GM12864 (cell line): ENCODE measurements around the gene TSPAN5.

ENCODE experiments used
- DNase-seq: peaks from one replicate; pipeline ENCODE4 v3.0.0-alpha.2; 2011; ENCODE audit warnings: low read depth
- H3K4me3 ChIP-seq: 2 replicates; pipeline ENCODE4 v1.5.1; 2011; ENCODE audit warnings: mild to moderate bottlenecking, low read depth, low read length, control low read depth
- TF ChIP-seq, protein P1 (sequence below): IDR thresholded peaks from 2 replicates; pipeline ENCODE4 v1.5.1; 2011; ENCODE audit warnings: low read depth, mild to moderate bottlenecking, moderate library complexity, low read length, control low read depth, inconsistent platforms; ENCODE audit errors: missing control alignments

Gene TSPAN5

DNA sequence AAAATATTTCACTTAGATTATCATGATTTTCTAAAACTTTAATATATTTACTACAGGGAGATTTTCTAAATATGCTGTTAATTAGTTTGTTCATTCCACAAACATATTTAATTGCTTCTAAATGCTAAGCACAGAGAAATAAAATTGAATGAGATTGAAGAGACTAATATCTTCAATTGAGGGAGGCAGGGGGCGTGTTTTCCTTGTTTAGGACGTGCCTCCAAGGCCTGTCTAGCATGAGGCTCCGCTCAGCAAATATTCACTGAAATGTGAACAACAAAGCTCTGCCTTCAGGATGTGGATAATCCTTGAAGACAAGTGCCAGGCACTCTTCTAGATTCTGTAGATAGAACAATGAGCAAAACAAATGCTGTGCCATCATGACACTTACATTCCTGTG lies 98.1 kb downstream of the TSPAN5 start:
- TF ChIP-seq, protein P1, sequence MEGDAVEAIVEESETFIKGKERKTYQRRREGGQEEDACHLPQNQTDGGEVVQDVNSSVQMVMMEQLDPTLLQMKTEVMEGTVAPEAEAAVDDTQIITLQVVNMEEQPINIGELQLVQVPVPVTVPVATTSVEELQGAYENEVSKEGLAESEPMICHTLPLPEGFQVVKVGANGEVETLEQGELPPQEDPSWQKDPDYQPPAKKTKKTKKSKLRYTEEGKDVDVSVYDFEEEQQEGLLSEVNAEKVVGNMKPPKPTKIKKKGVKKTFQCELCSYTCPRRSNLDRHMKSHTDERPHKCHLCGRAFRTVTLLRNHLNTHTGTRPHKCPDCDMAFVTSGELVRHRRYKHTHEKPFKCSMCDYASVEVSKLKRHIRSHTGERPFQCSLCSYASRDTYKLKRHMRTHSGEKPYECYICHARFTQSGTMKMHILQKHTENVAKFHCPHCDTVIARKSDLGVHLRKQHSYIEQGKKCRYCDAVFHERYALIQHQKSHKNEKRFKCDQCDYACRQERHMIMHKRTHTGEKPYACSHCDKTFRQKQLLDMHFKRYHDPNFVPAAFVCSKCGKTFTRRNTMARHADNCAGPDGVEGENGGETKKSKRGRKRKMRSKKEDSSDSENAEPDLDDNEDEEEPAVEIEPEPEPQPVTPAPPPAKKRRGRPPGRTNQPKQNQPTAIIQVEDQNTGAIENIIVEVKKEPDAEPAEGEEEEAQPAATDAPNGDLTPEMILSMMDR, result no peak
- no peak for DNase-seq
- H3K4me3 ChIP-seq, result no peak overlapping the region

DNA sequence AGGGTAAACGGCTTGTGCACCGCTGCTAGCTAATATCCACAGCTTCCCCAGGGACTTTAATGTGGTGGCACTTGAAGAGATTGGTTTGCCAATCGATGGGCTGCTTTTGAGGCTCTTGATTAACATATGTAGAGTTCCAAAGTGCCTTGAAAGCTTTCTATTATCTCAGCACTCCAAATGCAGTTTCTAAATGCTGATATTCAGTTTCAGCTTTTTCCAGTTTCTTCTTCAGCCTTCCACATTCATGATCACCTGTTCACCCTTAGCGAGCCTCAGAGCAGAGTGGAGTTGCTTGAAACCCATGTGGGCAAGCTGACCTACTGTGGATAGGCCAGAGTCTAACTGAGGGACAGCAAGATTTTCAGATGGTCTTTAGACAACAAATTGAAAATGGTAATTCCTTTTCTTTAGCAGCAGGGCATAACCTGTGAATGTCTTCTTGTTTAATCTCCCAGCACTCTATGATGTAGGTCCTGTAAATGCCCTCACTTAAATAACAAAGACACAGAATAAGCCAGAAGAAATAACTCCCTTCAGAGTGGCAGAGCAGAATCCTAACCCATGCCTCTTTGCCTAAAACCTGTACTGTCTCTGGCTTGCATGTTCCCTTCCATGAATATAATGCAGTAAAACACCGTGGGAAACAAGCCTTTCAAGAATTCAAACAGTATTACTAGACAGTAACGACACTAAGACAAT lies 99.8 kb downstream of the TSPAN5 start:
- no peak overlapping the region for H3K4me3 ChIP-seq
- DNase-seq, result no peak
- TF ChIP-seq, protein P1, result no peak

DNA sequence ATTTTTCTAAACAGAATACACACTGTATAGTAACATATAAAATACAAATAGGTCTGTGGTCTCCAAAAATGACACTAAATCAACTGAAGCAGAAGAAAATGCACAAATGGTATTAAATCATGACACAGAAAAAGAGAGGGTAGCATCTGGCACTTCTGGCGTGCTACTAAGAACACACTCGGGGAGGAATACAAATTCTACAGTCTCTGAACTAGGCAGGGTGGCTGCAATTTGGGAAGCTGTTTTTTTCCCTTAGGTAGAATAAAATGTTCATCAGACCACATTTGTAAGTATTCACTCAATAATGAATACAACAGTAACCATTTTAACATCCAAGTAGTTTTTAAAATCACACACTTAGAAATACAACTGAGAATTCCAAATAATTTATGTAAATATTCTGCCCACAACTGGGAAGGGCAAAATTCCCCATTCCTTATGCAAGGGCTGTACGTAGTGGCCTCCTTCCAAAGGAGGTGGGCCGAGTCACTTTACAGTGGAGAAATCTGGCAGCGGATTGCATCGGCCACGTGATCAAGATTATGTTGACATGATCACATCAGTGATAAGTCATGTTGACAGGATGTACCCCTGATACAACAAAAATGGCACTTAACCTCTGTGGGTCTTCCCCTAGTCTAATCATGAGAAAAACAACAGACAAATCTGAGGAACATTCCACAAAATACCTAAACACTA lies 101.1 kb downstream of the TSPAN5 start:
- no peak overlapping the region for H3K4me3 ChIP-seq
- TF ChIP-seq, protein P1, result no peak
- DNase-seq, result no peak

DNA sequence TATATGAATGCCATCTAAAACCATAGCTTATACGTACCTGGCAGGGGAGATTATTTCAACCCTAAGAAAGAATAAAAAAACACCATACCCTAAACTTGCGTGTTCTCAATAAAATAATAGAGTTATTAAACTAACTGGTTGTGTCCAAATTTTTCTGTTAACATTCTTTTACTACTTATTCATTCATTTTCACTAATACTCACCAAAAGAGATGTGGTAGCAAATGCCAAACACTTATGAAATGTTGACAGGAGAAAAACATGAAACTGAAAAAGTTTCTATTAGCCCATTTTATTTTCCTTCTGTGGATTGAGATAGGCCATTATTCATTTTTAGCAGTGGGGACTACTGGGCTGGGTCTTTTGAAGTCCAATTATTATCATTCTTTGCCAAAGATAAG lies 102.0 kb downstream of the TSPAN5 start:
- no peak for DNase-seq
- TF ChIP-seq, protein P1, result no peak
- H3K4me3 ChIP-seq, result no peak overlapping the region

DNA sequence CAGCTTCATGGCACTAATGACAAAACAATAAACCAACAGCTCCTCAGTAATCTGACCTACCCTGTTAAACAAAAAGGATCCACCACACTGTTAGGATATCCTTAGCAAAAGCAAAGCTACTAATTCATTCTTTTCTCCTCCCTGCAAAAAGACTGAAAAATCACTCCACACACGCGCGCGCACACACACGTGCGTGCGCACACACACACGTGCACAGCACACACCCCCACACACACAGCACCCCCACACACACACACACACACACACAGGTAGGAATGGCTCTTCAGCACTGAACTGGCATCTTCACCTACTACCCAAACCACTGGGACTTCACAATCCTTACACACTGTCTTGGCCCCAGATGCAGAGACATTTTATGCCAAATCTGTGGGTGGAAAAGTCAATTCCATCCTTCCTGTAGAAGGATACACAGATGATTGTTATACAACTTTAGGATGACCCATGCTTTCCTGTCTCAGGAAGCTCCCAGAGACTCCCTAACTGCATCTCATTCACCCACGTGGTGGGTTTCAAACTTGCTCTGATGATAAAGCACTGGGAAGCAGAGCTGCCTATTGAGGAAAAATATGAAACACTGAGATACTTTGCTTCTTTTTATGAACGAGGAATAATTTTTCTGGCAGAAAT lies 102.5 kb downstream of the TSPAN5 start:
- DNase-seq, result no peak
- no peak overlapping the region for H3K4me3 ChIP-seq
- TF ChIP-seq, protein P1, result no peak

DNA sequence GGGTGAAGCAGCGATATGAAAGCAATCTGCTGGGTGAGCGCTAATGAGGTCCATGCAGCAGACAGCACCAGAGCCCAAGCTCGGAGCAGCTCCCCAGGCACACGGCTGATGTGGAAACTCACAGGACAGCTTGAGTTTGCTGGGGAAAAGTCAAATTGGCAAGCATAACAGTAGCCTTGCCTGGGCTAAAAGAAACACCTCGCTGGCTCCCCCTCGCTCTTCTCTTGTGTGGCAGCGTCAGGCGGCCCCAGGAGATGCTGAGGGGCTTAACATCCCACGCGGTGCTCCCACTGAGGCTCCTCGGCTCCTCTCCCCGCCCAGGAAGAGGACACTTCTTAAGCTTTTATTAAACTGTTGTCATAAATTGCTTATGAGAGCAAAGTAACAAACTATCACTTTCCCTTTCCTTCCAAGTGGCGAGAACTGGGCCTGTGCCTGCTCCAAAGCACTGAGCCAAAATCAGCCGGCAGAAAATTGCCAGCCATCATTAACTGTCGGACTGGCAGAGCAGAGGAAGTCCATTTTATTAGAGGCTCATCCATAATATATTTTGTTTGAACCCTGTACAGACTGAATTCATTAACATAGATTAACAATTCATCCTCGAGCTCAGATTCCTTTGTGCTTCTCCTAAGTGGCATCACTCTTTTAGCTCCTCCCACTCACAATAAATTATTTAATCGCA lies 111.4 kb downstream of the TSPAN5 start:
- no peak for DNase-seq
- TF ChIP-seq, protein P1, result no peak
- no peak overlapping the region for H3K4me3 ChIP-seq
